ENCODE data around the gene CIRBP.

The CIRBP gene

GRCh38 chr19:1269065-1269477 is at the start of gene CIRBP:
Gene CIRBP, plus strand, starts transcription at chr19:1269332. Its CDS starts 1,602 bp downstream, at chr19:1270934.
- peak; percentile 81 for DNase-seq

GRCh38 chr19:1219786-1220476 is 49.2 kb upstream of the CIRBP start:
- DNase-seq: no peak

GRCh38 chr19:1220477-1220930 is 48.6 kb upstream of the CIRBP start:
- no peak for DNase-seq

GRCh38 chr19:1220976-1221903 is 47.9 kb upstream of the CIRBP start:
- no peak for DNase-seq

- no peak for DNase-seq
These were observed 47.3 kb upstream of the CIRBP start for GRCh38 chr19:1221904-1222255.

GRCh38 chr19:1222394-1222793 is 46.7 kb upstream of the CIRBP start:
- no peak for DNase-seq

- no peak for DNase-seq
These were observed 45.9 kb upstream of the CIRBP start for GRCh38 chr19:1223018-1223855.

- DNase-seq: no peak
These were observed 44.9 kb upstream of the CIRBP start for GRCh38 chr19:1224047-1224825.

GRCh38 chr19:1224847-1225246 is 44.3 kb upstream of the CIRBP start:
- DNase-seq: no peak

GRCh38 chr19:1225440-1226226 is 43.5 kb upstream of the CIRBP start:
- DNase-seq: no peak

GRCh38 chr19:1226227-1226518 is 43.0 kb upstream of the CIRBP start:
- no peak for DNase-seq

- no peak for DNase-seq
These were observed 42.4 kb upstream of the CIRBP start for GRCh38 chr19:1226522-1227303.

GRCh38 chr19:1227304-1228054 is 41.7 kb upstream of the CIRBP start:
- DNase-seq: no peak

GRCh38 chr19:1228161-1228957 is 40.8 kb upstream of the CIRBP start:
- DNase-seq: no peak

- no peak for DNase-seq
These were observed 39.8 kb upstream of the CIRBP start for GRCh38 chr19:1229056-1229923.

GRCh38 chr19:1229924-1230782 is 39.0 kb upstream of the CIRBP start:
- DNase-seq: no peak

Measured in NCI-H748 treated with DMSO at 0.1 percent for 48 hours (cell line).